Neural cell (in vitro differentiated cells): ENCODE measurements around the gene KRT37. TPM values are rescaled to one million over a fixed set of nuclear protein-coding genes. Genes with fewer than 3 reads are reported as not detected.

Source experiments
- H2AFZ ChIP-seq: fragments of 200-600, 300-800 bp; sonication (generic), shearing (Covaris generic); 2 replicates; pipeline ENCODE4 v1.6.0; 2014; ENCODE audit warnings: low read depth, mild to moderate bottlenecking, antibody characterized with exemption, low read length, moderate library complexity
- H3F3A ChIP-seq: fragments of 200-600 bp; shearing (Covaris generic); 2 replicates; pipeline ENCODE4 v1.6.1; 2016; ENCODE audit warnings: mild to moderate bottlenecking, moderate library complexity, mixed read lengths, antibody characterized with exemption, low read length; ENCODE audit not compliant: insufficient read depth, poor library complexity, severe bottlenecking
- H3K27ac ChIP-seq: fragments of 200-600, 300-800 bp; sonication (generic), shearing (Covaris generic); 2 replicates; pipeline ENCODE4 v1.5.1; 2014; ENCODE audit warnings: mild to moderate bottlenecking, low read length, moderate library complexity
- H3K27me3 ChIP-seq: fragments of 300-800, 200-600 bp; sonication (generic), shearing (Covaris generic); 2 replicates; pipeline ENCODE4 v1.6.0; 2014; ENCODE audit warnings: mild to moderate bottlenecking, low read depth, low read length, moderate library complexity; ENCODE audit not compliant: insufficient read depth
- H3K36me3 ChIP-seq: fragments of 300-800, 200-600 bp; sonication (generic), shearing (Covaris generic); 2 replicates; pipeline ENCODE4 v1.5.1; 2014; ENCODE audit warnings: mild to moderate bottlenecking, antibody characterized with exemption, low read length, moderate library complexity; ENCODE audit not compliant: insufficient read depth
- H3K4me2 ChIP-seq: fragments of 300-800, 200-600 bp; sonication (generic), shearing (Covaris generic); 2 replicates; pipeline ENCODE4 v1.6.0; 2014; ENCODE audit warnings: mild to moderate bottlenecking, low read length
- H3K4me3 ChIP-seq: fragments of 300-800, 200-600 bp; sonication (generic), shearing (Covaris generic); 2 replicates; pipeline ENCODE4 v1.5.1; 2014; ENCODE audit warnings: mild to moderate bottlenecking, low read length, moderate library complexity
- H3K79me2 ChIP-seq: fragments of 200-600 bp; shearing (Covaris generic); replicated peaks from 2 replicates; pipeline ENCODE4 v1.6.0; 2014; ENCODE audit warnings: mild to moderate bottlenecking, low read length, moderate library complexity; ENCODE audit not compliant: insufficient read depth
- H3K9ac ChIP-seq: fragments of 300-800, 200-600 bp; sonication (generic), shearing (Covaris generic); 2 replicates; pipeline ENCODE4 v1.6.1; 2016; ENCODE audit warnings: mild to moderate bottlenecking, low read length, mixed read lengths
- H3K9me2 ChIP-seq: fragments of 200-600 bp; shearing (Covaris generic); 2 replicates; pipeline ENCODE4 v1.6.1; 2016; ENCODE audit warnings: mild to moderate bottlenecking, low read length, mixed read lengths; ENCODE audit not compliant: insufficient read depth
- H3K9me3 ChIP-seq: fragments of 200-600, 300-800 bp; sonication (generic), shearing (Covaris generic); 2 replicates; pipeline ENCODE4 v1.6.1; 2016; ENCODE audit warnings: mild to moderate bottlenecking, mixed run types, low read length, moderate library complexity, mixed read lengths
- H4K20me1 ChIP-seq: fragments of 200-600 bp; shearing (Covaris generic); 2 replicates; pipeline ENCODE4 v1.6.1; 2016; ENCODE audit warnings: mild to moderate bottlenecking, mixed run types; ENCODE audit not compliant: insufficient read depth
- CTCF ChIP-seq: fragments of 450-650 bp; IDR thresholded peaks from 2 replicates; pipeline ENCODE4 v1.5.1; 2014; ENCODE audit warnings: antibody characterized with exemption, mild to moderate bottlenecking, moderate library complexity; ENCODE audit not compliant: poor library complexity, severe bottlenecking
- EP300 ChIP-seq: fragments of 450-650 bp; conservative IDR thresholded peaks from 2 replicates; pipeline ENCODE4 v1.6.1; 2014; ENCODE audit warnings: antibody characterized with exemption, mild to moderate bottlenecking, moderate library complexity; ENCODE audit not compliant: poor library complexity, severe bottlenecking
- EZH2 ChIP-seq: fragments of 200-600, 300-800 bp; shearing (Covaris generic), sonication (generic); IDR thresholded peaks from 2 replicates; pipeline ENCODE4 v1.6.1; 2014; ENCODE audit warnings: antibody characterized with exemption, low read length, borderline replicate concordance, mild to moderate bottlenecking; ENCODE audit not compliant: insufficient read depth, poor library complexity, severe bottlenecking
- MXI1 ChIP-seq: fragments of 450-650 bp; conservative IDR thresholded peaks from 2 replicates; pipeline ENCODE4 v1.6.1; 2014; ENCODE audit warnings: antibody characterized with exemption, mild to moderate bottlenecking; ENCODE audit not compliant: poor library complexity, severe bottlenecking
- POLR2AphosphoS5 ChIP-seq: IDR thresholded peaks from 2 replicates; pipeline ENCODE4 v1.6.1; 2012
- RAD21 ChIP-seq: fragments of 450-650 bp; conservative IDR thresholded peaks from 2 replicates; pipeline ENCODE4 v1.6.1; 2014; ENCODE audit warnings: antibody characterized with exemption, mild to moderate bottlenecking, moderate library complexity
- REST ChIP-seq: IDR thresholded peaks from 2 replicates; pipeline ENCODE4 v1.6.1; 2012; ENCODE audit warnings: borderline replicate concordance
- SMC3 ChIP-seq: fragments of 450-650 bp; conservative IDR thresholded peaks from 2 replicates; pipeline ENCODE4 v1.6.1; 2014; ENCODE audit warnings: antibody characterized with exemption, mild to moderate bottlenecking, moderate library complexity; ENCODE audit not compliant: poor library complexity
- TAF1 ChIP-seq: IDR thresholded peaks from 2 replicates; pipeline ENCODE4 v1.6.1; 2012; ENCODE audit warnings: low read depth
- polyA plus RNA-seq: library from polyadenylated mRNA; depleted of rRNA; stranded (reverse); fragments of >200 nt; gene quantifications from 2 replicates; pipeline ENCODE4 v1.2.3, GENCODE V29; 2014

Gene KRT37
- polyA plus RNA-seq, 1 donor from 2014 or later = not detected

GRCh38 chr17:41403404-41404023, 20.9 kb downstream of the KRT37 start:
- H3K9ac ChIP-seq = no peak overlapping the region

GRCh38 chr17:41402161-41402560, 22.2 kb downstream of the KRT37 start:
- Histone ChIP-seq H3K27me3 (no peaks in the 10 kb centered on the region), H3K79me2 (no peaks in the 10 kb centered on the region), H3K4me3 (no peak overlapping the region), H3K9me3 (no peaks in the 10 kb centered on the region), H2AFZ (no peak overlapping the region), H4K20me1 (no peaks in the 10 kb centered on the region), H3K27ac (no peak overlapping the region), H3K36me3 (no peaks in the 10 kb centered on the region), H3K4me2 (no peak overlapping the region), H3K9me2 (no peaks in the 10 kb centered on the region), H3F3A (no peaks in the 10 kb centered on the region), H3K9ac (no peak overlapping the region)
- no peak for TF ChIP-seq EP300
- TF ChIP-seq CTCF = no peak
- no peak for TF ChIP-seq TAF1
- TF ChIP-seq POLR2AphosphoS5 = no peak
- no peak for TF ChIP-seq EZH2
- TF ChIP-seq REST = no peak

More at GRCh38 chr17:41403404-41404023, 20.9 kb downstream of the KRT37 start:
- H3K27ac ChIP-seq = no peak overlapping the region
- no peak overlapping the region for H3K4me2 ChIP-seq
- H3F3A ChIP-seq = no peaks in the 10 kb centered on the region
- TF ChIP-seq REST (no peak), EP300 (no peak), POLR2AphosphoS5 (no peak), SMC3 (no peak), RAD21 (no peak), CTCF (no peak), EZH2 (no peak), MXI1 (no peak), TAF1 (no peak)
- no peaks in the 10 kb centered on the region for H3K79me2 ChIP-seq
- no peaks in the 10 kb centered on the region for H3K27me3 ChIP-seq
- H3K9me3 ChIP-seq = no peaks in the 10 kb centered on the region
- no peak overlapping the region for H2AFZ ChIP-seq
- H3K4me3 ChIP-seq = no peak overlapping the region
- no peaks in the 10 kb centered on the region for H3K36me3 ChIP-seq
- H3K9me2 ChIP-seq = no peaks in the 10 kb centered on the region
- no peaks in the 10 kb centered on the region for H4K20me1 ChIP-seq
